Urothelium cell line (cell line): ENCODE data around the gene FBXO27.
A peak's percentile ranks its signal among the peaks of the same experiment; 100 is the strongest.
"Not testable (repeated sequence)": the region's sequence is repeated elsewhere in the genome, so short reads cannot be mapped to it uniquely, and the experiment has no call there.

Experiments used
- DNase-seq: peaks from one replicate; pipeline ENCODE4 v3.0.0; 2011; ENCODE audit warnings: low spot score, mixed read lengths
- FAIRE-seq: peaks from 2 replicates; lab custom pipeline; 2011; peaks lifted over from hg19 to GRCh38; lab: Jason Lieb, UNC

Gene FBXO27, protein sequence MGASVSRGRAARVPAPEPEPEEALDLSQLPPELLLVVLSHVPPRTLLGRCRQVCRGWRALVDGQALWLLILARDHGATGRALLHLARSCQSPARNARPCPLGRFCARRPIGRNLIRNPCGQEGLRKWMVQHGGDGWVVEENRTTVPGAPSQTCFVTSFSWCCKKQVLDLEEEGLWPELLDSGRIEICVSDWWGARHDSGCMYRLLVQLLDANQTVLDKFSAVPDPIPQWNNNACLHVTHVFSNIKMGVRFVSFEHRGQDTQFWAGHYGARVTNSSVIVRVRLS

DNA sequence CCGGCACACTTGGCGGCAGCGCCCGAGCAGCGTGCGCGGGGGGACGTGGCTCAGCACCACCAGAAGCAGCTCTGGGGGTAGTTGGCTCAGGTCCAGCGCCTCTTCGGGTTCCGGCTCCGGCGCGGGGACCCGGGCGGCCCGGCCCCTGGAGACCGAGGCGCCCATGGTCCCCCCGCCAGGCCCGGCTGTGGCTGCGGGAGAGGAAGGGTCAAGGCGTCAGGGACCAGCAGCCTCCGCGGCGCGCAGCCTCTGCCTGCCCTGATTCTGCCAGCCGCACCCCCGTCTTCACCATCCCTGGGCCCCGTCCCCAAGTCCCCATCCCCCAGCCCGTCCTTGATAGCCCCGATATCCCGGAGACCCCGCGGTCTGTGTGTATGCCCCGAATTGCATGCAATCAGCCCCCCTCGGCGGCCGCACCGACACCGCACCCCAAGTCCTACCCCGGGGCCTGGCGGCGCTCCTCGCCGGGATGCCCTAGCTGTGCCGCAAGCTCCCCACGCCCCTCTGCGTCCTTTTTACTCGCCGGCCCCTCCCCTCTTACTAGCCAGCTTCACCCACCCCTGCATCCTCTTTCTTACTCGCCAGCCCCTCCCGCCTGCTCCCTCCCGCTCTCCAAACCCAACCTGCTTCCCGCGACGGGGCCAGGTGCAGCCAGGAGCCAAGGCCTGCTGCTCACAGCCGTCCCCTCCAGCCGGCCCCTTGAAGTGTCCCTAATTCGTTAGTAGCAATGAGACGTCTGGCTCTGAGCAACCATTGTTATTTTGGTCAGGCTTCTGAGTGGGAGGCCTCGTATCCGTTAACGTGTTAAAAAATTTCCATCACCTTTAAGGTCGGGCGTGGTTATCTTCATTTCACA lies at the start of gene FBXO27:
Gene FBXO27 (minus strand): TSS at position 487 of the 856 bp plus-strand sequence. CDS start 322 bp downstream, at position 165.
- FAIRE-seq = no peak
- no peak for DNase-seq

DNA sequence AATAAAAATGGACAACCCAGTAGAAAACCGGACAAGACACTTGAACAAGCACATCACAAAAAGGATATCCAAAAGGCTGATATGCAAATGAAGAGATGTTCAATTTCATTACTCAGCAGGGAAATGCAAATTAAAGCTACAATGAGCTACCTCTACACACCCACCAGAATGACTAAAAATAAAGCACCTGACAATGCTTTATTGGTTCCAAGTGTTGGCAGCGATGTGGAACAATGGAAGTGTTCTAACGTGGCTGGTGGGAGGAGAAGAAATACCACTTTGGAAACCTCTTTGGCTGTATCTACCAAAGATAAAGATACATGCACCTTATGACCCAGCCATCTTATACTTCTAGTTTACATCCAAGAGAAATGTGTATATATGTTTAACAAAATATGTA lies 48.1 kb upstream of the FBXO27 start:
- DNase-seq (no peak), FAIRE-seq (no peak)

DNA sequence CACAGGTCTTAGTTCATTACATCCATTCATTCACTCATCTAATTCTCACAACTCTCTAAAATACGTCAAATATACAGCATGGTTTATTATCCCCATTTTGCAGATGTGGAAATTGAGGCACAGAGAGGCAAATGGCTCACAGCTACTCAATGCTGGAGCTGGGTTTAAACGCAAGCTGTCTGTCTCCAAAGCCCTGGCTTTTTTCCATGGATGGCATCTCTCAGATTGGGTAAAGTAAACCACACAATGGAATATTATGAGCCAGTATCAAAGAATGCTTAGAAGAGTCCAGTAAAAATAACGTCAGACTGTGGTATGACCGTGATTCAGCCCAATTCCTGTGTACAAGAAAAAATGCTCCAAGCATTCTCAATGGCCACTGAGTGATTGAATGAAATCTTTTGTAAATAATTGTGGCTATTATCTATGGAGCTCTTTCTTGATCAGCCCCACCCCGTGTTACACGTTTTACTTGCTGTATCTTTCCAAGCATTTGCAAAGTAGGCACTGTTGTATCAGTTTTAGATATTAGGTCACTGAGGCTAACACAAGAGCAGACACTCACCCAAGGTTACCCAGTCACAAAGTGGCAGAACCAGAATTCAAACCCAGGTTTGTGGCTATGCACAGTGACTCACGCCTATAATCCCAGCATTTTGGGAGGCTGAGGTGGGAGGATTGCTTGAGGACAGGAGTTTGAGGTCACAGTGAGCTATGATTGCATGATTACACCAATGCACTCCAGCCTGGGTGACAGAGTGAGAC lies 46.3 kb upstream of the FBXO27 start:
- FAIRE-seq (peak; percentile 80), DNase-seq (peak; percentile 79)

DNA sequence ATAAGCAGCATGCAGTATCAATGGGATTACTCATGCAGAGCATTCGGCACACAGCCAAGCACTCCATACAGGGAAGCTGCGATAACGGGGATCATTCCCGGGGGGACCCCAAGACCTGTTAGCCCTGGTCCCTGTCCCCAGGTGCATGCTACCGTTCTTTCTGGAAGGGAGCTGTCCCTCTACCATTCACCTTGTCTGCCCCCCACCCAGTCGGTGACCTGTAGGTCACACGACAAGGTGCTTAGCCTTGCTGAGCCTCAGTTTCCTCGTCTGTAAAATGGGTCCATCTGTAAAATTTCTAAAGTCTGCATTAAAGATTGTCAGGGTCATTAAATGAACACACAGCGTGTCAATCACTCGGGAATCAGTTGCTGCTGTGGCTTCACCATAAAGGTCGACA lies 45.0 kb upstream of the FBXO27 start:
- DNase-seq = no peak
- no peak for FAIRE-seq

DNA sequence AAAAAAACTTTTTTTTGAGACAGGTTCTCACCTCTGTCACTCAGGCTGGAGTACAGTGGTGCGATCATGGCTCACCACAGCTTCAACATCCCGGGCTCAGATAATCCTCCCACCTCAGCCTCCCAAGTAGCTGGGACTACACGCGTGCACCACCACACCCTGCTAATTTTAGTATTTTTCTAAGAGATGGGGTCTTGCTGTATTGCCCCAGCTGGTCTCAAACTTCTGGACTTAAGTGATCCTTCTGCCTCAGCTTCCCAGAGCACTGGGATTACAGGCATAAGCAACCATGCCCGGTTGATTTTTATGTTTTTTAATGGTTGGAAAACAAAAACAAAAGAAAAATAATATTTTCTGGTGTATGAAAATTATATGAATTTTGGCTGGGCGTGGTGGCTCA lies 42.6 kb upstream of the FBXO27 start:
- FAIRE-seq = no peak
- no peak for DNase-seq

DNA sequence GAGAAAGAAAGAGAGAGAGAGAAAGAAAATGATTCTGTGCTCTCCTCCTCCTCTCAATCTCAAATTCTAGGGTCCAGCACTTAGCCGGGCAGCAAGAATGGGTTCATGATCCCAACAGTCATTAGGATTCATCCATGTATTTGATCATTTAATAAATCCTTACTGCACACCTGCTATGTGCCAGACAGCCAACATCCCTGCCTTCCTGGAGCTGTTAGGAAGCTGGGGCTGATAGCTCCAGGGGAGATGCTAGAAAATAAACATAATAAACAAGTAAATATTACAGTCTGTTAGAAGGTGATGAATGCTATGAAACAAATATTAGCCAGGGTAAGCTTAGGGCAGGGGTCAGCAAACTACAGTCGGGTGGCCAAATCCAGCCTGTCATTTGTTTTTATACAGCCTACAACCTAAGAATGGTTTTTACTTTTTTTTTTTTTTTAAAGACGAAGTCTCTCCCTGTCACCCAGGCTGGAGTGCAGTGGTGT lies 41.9 kb upstream of the FBXO27 start:
- no peak for DNase-seq

DNA sequence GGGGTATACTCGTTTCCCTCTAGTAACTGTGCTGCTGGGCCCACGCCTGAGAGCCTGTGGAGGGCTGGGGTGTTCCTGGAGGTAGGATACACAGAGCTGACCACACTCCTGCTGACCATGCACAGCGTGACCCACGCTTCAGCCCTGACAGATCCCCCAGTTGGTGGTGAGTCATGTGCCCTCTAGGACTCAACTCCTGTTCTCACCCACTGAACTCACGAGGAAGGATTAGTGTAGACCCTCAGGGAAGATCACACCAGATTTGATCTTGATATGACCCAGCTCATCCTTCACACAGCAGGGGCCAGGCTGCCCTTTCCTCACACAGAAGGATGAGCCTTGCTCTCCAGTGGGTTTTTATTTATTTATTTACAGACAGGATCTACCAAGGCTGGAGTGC lies 38.5 kb upstream of the FBXO27 start:
- no peak for FAIRE-seq
- no peak for DNase-seq

More for the DNA sequence above, 41.9 kb upstream of the FBXO27 start:
- no peak for FAIRE-seq

DNA sequence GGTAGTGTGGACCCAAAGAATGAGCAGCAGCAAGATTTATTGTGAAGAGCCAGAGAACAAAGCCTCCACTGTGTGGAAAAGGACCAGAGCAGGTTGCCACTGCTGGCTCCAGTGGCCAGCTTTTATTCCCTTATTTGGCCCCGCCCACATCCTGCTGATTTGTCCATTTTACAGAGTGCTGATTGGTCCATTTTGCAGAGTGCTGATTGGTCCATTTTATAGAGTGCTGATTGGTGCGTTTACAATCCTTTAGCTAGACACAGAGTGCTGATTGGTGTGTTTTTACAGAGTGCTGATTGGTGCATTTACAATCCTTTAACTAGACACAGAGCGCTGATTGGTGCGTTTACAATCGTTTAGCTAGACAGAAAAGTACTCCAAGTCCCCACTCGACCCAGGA lies 35.9 kb upstream of the FBXO27 start:
- FAIRE-seq, DNase-seq: not testable (repeated sequence)

DNA sequence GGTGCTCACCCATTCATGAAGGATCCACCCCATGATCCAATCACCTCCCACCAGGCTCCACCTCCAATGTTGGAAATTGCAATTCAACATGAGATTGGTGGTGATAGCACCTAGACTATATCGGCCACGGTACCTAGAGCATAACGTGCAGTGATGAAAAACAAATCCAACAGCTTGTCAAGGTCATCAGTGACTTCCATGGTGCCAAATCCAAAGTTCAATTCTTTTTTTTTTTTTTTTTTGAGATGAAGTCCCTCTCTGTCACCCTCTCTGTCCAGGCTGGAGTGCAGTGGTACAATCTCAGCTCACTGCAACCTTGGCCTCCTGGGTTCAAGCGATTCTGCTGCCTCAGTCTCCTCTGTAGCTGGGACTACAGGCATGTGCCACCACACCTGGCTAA lies 34.8 kb upstream of the FBXO27 start:
- DNase-seq = no peak
- no peak for FAIRE-seq

DNA sequence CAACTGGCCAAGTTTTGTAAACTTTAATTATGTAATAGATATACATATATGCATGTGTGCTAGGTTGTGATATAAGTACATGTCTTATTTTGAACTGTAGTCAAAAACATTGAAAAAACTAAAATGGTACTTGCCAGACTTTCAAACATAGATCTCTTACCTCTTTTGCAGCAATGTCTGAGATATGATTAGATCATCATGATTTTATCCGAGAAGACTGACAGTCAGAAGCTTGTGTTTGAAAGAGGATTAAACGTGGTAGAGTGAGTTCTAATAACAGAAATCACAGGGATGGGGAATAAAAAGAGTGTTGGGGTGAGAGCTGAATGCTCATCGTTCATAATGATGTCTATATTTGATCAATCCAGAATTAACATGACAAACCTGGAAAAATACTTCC lies 33.6 kb upstream of the FBXO27 start:
- FAIRE-seq (no peak), DNase-seq (no peak)

DNA sequence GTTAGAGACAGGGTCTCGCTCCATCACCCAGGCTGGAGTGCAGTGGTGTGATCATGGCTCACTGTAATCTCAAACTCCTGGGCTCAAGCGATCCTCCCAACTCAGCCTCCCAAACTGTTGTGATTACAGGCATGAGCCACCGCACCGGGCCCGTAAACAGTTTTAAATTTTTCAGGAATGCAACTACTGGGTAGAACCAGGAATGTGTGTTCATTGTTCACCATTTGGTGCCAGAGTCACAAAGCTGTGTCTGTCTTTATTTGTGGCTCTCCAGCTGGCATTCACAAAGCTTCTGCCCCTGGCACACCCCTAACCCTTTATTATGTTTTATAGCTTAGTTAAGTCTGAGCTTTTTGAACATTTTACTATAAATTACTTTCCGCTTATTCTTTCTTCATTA lies 32.1 kb upstream of the FBXO27 start:
- FAIRE-seq (no peak), DNase-seq (no peak)

DNA sequence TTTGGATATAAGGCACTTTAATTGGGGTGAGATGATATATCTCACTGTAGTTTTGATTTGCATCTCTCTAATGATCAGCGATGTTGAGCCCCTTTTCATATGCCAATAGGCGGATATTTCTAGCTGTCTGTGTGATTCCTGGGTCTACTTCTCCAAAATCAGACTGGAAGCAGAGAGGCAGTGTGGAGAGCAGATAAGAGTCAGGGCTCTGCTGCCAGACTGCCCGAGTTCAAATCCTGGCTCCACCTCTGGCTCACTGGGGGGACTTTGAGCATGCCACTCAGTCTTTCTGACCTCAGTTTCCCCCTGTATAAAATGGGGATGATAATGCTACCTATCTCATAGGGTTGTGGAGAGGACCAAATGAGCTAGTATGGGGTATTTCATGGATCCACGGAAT lies 27.8 kb upstream of the FBXO27 start:
- no peak for DNase-seq
- no peak for FAIRE-seq

DNA sequence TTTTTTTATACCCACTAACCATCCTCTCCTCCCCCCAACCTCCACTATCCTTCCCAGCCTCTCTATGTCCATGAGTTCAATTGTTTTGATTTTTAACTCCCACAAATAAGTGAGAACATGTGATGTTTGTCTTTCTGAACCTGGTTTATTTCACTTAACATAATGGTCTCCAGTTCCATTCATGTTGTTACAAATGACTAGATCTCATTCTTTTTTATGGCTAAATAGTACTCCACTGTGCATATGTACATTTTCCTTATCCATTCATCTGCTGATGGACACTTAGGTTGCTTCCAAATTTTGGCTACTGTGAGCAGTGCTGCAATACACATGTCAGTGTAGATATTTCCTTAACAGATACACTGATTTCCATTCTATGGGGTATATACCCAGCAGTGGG lies 27.0 kb upstream of the FBXO27 start:
- no peak for DNase-seq
- FAIRE-seq = no peak

DNA sequence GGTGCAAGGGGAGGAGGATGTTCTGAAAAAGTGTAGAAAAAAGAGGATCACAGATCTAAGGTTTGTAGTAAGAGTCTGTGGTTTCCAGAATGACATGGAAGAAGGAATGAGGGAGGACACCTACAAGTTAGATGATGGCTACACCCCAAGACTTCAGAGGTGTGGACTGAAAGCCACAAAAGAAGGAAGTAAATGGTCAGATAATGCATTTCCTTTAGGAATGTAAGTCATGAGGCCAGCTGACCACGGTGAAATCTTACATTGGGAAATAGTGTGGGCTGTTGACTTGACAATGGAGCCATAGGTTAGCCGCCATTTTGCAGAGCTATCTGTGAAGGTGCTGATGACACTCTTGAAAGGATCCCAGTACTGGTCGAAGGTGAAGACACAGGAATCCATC lies 25.3 kb upstream of the FBXO27 start:
- FAIRE-seq (no peak), DNase-seq (no peak)

DNA sequence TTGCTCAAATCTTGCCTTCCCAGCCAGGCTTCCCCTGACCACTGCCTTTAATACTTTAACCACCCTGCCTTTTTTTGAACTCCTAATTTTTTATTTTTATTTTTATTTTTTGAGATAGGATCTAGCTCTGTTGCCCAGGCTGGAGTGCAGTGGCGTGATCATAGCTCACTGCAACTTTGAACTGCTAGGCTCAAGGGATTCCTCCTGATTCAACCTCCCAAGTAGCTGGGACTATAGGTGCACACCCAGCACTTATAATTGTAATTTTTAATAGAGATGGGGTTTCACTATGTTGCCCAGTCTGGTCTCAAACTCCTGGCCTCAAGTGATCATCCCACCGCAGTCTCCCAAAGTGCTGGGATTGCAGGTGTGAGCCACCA lies 21.7 kb upstream of the FBXO27 start:
- FAIRE-seq (no peak), DNase-seq (no peak)

DNA sequence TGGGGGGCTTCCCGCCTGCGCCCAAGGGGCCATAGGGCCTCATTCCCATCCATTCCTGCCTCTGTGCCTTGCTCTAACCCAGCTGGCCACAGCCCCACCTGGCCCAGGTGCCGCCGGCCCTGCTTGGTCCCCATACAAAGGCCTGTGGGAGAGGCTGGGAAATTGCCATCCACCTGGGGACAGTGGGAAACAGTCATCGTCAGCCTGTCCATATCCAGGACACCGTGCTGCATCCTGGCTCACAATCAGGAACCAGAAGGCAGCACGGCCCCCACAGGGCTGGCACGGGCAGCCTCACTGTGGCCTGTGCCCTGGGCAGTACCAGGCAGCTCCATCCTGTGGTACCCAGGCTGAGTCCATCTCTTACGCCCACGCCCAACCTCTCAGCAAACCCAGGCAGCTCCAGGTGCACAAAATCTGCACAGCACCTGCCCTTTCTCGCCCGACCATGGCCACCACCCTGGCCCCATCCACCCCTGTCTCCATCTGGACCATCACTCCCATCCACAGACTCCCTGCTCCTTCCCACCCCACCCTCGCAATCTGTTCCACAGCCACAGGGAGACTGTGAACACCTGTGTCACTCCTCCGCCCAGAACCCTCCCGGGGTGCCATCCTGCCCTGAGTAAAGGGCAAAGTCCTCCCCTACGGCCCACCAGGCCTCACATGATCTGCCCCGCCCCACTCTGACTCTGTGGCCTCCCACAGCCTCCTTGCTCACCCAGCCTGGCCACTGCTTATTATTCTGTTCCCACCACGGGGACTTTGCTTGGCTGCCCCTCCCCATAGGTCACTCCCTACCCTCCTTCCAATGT lies 21.1 kb upstream of the FBXO27 start:
- DNase-seq (no peak), FAIRE-seq (no peak)

DNA sequence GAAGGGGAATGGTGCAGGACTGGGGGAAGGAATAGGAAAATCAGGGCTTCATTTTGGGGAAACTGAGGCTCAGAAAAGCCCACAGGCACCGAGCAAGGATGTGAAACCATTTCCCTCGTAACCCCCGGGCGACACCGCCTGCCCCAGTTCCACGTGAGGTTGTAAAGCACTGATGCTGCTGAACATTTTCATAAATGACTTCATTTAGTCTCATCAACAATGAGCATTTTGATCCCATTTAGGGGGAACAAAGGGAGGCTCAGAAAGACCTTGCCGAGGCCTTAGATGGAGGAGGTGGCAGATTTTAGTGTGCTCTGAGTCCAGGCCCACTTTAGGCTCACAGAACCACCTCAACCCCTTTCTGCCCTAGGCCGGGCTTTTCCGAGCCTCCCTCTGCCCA lies 20.5 kb upstream of the FBXO27 start:
- DNase-seq (no peak), FAIRE-seq (no peak)

DNA sequence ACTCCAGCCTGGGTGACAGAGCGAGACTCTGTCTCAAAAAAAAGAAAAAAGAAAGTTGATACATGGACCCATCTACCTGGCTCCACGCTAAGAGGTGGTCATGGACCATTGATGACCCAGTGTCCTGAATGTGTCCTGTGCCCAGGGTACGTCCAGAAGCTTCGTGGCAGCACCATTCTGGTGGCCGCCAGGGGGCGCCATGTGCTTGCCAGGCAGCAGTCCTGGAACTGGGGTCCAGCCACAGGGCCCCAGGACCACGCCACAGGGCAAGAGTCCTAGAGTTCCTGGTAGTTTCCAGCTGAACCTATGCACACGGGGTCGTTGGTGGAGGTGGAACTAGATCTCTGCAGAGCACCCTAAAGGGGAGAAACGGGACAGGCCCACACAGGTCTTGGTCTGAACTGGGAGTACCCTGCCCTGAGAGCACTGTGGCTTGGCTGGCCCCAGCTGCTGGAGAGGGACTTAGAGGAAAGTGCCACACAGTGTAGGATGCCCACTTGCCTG lies 19.9 kb upstream of the FBXO27 start:
- DNase-seq = peak; percentile 50
- peak; percentile 20 for FAIRE-seq

DNA sequence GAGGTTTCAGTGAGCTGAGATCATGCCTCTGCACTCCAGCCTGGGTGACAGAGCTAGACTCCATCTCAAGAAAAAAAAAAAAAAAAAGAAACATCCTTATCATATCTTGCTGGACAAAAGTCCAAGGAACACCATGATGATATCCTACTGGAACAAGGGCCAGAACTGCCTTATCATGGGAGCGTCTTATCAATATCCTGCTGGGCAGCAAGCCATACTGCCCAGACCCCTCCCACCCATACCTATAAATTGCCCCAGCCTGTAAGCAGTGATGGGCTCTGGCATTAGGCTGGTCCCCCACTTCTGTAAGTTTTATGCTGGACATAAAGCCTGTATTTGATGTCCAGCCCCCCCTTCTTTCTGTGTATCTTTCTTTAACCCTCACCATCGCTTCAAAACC lies 14.7 kb upstream of the FBXO27 start:
- FAIRE-seq (no peak), DNase-seq (no peak)

DNA sequence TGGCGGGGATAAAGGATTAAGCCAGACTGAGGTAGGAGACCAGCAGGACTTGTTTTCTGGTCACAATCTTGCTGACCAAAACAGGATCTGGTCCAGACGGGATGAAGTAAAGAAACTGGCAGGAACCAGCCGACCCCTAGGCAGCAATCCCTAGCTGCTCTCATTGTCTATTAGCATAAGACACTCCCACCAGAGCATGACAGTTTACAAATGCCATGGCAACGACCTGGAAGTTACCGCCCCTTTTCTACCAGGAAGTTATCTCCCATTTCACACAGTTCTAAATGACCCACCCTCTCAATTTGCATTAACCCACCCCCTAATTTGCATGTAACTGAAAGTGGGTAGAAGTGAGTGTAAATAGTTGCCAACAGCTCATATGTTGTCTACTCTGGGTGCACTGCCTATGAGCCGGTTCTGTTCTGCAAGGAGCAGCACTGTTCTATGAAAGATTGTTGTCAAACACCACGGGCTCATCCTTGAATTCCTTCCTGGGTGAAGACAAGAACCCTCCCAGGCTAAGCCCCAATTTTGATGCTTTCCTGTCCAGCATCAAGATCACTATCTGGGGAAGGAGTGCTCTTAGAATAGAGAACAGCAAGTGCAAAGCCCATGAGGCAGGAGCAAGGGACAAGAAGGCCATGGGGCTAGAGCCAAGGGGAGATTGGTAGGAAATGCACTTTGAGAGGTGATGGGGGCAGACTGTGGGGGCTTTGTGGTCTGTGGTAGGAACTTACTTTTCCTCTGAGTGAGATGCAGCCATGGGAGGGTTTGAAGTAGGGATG lies 13.9 kb upstream of the FBXO27 start:
- DNase-seq (no peak), FAIRE-seq (no peak)
